GM12878 (cell line): ENCODE measurements around the gene PGM2L1. TPM values are rescaled to one million over a fixed set of nuclear protein-coding genes. Genes with fewer than 3 reads are reported as not detected.
A peak's percentile ranks its signal among the peaks of the same experiment; 100 is the strongest.

Source experiments
- ATAC-seq: fragments of 200-7000 bp; cut with Tn5 transposase; 3 replicates; pipeline ENCODE4 v1.9.1; 2020; ENCODE audit warnings: mild to moderate bottlenecking, moderate library complexity
- BruUV-seq: library from RNA; stranded (reverse); fragments of 400-500 nt; replicated peaks from 2 replicates; lab custom pipeline; 2021; lab: Mats Ljungman, UMichigan
- CTCF ChIA-PET: fragments of 300-600 bp; sonication (Branson Sonifier 250); formaldehyde crosslinking; extraction: SDS; loops from one replicate; lab custom pipeline; 2021; ENCODE audit warnings: inconsistent platforms; lab: Yijun Ruan, JAX
- POLR2A ChIA-PET: fragments of 350-600 bp; formaldehyde crosslinking; extraction: SDS; loops from one replicate; lab custom pipeline; 2021; ENCODE audit warnings: inconsistent platforms; lab: Charles Lee
- RAD21 ChIA-PET: fragments of 300-600 bp; sonication (Branson Sonifier 250); formaldehyde crosslinking; loops from one replicate; lab custom pipeline; 2023; ENCODE audit warnings: antibody characterized with exemption; ENCODE audit not compliant: unreplicated experiment; lab: Charles Lee
- SMC1A ChIA-PET: fragments of 300-600 bp; sonication (Branson Sonifier 250); formaldehyde crosslinking; loops from one replicate; lab custom pipeline; 2023; ENCODE audit not compliant: unreplicated experiment, uncharacterized antibody; lab: Charles Lee
- DNase-seq: peaks from one replicate; pipeline ENCODE4 v3.0.0-alpha.2; 2011; ENCODE audit warnings: low read depth, low spot score
- FAIRE-seq: peaks from 3 replicates; lab custom pipeline; 2011; peaks lifted over from hg19 to GRCh38; lab: Jason Lieb, UNC
- H2AFZ ChIP-seq: 2 replicates; pipeline ENCODE4 v1.6.0; 2011; ENCODE audit warnings: low read depth, low read length, control low read depth; ENCODE audit not compliant: control insufficient read depth
- H3K27ac ChIP-seq: 2 replicates; pipeline ENCODE4 v1.5.1; 2011; ENCODE audit warnings: control low read depth; ENCODE audit not compliant: control insufficient read depth, insufficient read depth
- H3K27me3 ChIP-seq, 2 experiments: replicated peaks in 1 of 2; 2 replicates each; pipeline versions ENCODE4 v1.6.0 to v1.6.1; 2011; ENCODE audit warnings: low read length in 1 of 2; ENCODE audit not compliant: control insufficient read depth in 2 of 2, insufficient read depth in 2 of 2
- H3K36me3 ChIP-seq, 2 experiments: 2 replicates each; pipeline ENCODE4 v1.5.1; 2011; ENCODE audit warnings: low read length in 1 of 2; ENCODE audit not compliant: control insufficient read depth in 2 of 2, insufficient read depth in 2 of 2
- H3K4me1 ChIP-seq: 2 replicates; pipeline ENCODE4 v1.6.1; 2011; ENCODE audit warnings: mild to moderate bottlenecking, low read length, moderate library complexity, mixed read lengths; ENCODE audit not compliant: control insufficient read depth, insufficient read depth
- H3K4me2 ChIP-seq: 2 replicates; pipeline ENCODE4 v1.6.0; 2011; ENCODE audit warnings: control low read depth; ENCODE audit not compliant: control insufficient read depth, insufficient read depth
- H3K4me3 ChIP-seq: fragments of 200-600 bp; sonication (generic); 2 replicates; pipeline ENCODE4 v1.5.1; 2016
- H3K79me2 ChIP-seq: 2 replicates; pipeline ENCODE4 v1.6.0; 2011; ENCODE audit warnings: low read length; ENCODE audit not compliant: control insufficient read depth, insufficient read depth
- H3K9ac ChIP-seq: 2 replicates; pipeline ENCODE4 v1.8.0; 2011; ENCODE audit warnings: low read length, control low read depth, mixed read lengths; ENCODE audit not compliant: control insufficient read depth, insufficient read depth
- H3K9me3 ChIP-seq: replicated peaks from 3 replicates; pipeline ENCODE4 v1.5.1; 2011; ENCODE audit warnings: mild to moderate bottlenecking, low read length; ENCODE audit not compliant: control insufficient read depth, insufficient read depth
- H4K20me1 ChIP-seq: 2 replicates; pipeline ENCODE4 v1.6.0; 2011; ENCODE audit not compliant: control insufficient read depth, insufficient read depth
- BHLHE40 ChIP-seq, 2 experiments: fragments of 450-650 bp in 1 of 2; IDR thresholded peaks; 2 replicates each; pipeline ENCODE4 v1.6.1; 2011 to 2017; ENCODE audit warnings: low read depth in 2 of 2, borderline replicate concordance in 1 of 2, improper control_type of control experiment in 1 of 2, low read length in 1 of 2, mild to moderate bottlenecking in 1 of 2
- NFIC ChIP-seq: IDR thresholded peaks from 2 replicates; pipeline ENCODE4 v1.6.1; 2012; ENCODE audit warnings: low read depth, mild to moderate bottlenecking, inconsistent platforms, low read length, moderate library complexity
- SMARCA5 ChIP-seq: fragments of 450-650 bp; IDR thresholded peaks from 2 replicates; pipeline ENCODE4 v1.6.1; 2017; ENCODE audit warnings: mild to moderate bottlenecking
- STAT3 ChIP-seq: IDR thresholded peaks from 2 replicates; pipeline ENCODE4 v1.6.1; 2011; ENCODE audit warnings: low read depth, low read length, improper control_type of control experiment
- TBL1XR1 ChIP-seq: IDR thresholded peaks from 2 replicates; pipeline ENCODE4 v1.6.1; 2012; ENCODE audit warnings: low read depth, low read length, improper control_type of control experiment
- in situ Hi-C: fragments of 300-500 bp; cut with MboI; formaldehyde crosslinking; loops from 9 replicates; pipeline ENCODE4 v1.14.3; 2018; ENCODE audit warnings: mixed read lengths
- intact Hi-C: fragments of 100-400 bp; cut with micrococcal nuclease; formaldehyde crosslinking; loops from one replicate; pipeline ENCODE4 v1.14.2; 2022; ENCODE audit not compliant: unreplicated experiment
- polyA plus RNA-seq, 11 experiments: library from polyadenylated mRNA; depleted of rRNA in 4 of 11; unstranded in 6 of 11; stranded (reverse) in 5 of 11; fragments of >200 nt; fragmentation: Nextera tagmentation in 4 of 11; fragmentation: Illumina TruSeq in 1 of 11; extraction: Ambion mirVana in 4 of 11; extraction: Trizol in 1 of 11; gene quantifications; 1 replicate in 1 of 11; 2 replicates in 10 of 11; pipeline versions ENCODE4 v1.2.1 to v1.2.3, GENCODE V29; 2011 to 2016; ENCODE audit warnings: inconsistent platforms in 2 of 11, missing spikeins in 2 of 11, low read depth in 1 of 11
- total RNA-seq, 4 experiments: library from RNA; depleted of rRNA in 3 of 4; stranded (reverse); fragments of >200 nt in 3 of 4; fragmentation: Illumina TruSeq in 1 of 4; extraction: Trizol in 1 of 4; gene quantifications; 2 replicates each; pipeline versions ENCODE4 v1.2.1 to v1.2.3, GENCODE V29; 2013 to 2021
- TF ChIP-seq, protein P1 (sequence below): fragments of 450-650 bp; IDR thresholded peaks from 2 replicates; pipeline ENCODE4 v1.6.1; 2016; ENCODE audit warnings: mild to moderate bottlenecking

Gene PGM2L1
- total and polyA plus RNA-seq, 10 of the 15 experiments (the other 5 are each of a cell fraction or from before 2014, with no cell fraction given), result 0.04 to 0.20 (median 0.13) TPM; not detected in 1

DNA sequence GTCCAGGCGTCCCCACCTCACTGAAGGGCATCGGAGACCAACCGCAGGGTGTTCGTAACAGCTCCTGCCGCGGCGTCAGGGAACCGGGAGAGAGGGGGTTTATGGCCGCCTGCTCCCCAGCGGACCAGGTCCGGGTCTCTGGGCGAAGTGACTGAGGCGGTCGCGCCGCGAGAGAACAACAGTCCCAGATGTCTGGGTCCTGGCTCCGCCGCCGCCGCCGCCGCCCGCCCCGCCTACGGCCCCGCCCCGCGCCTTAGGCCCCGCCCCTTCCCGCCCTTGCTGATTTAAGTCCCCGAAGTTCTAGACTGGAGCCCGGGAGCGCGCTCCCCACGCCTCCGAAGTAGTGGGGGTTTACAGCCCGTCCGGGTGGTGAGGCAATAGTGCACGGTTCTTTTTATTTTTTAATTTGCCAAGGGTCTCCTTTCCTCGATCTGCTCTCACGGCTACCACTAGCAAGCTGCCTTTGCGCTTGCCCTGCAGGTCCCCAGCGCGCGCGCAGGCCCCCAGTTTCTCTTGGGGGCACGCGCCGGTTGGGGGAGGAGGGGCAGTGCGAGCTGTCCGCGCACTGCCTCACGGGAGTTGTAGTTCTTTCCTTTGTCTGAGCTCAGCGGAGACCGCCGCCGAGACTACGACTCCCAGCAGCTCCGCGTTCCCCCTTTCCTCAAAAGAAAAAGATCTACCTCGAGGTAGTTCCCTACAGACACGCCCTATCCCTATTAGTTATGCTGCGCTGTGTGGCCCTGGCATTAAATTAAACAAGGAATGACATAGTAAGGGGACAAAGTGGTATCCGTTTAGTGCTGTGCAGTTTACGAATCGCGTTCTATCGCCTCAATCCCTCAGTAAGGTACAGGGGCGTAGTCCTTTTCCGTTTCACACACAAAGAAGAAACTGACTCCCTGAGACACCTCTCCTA, at the start of gene PGM2L1 (continued):
- TF ChIP-seq, protein P1, sequence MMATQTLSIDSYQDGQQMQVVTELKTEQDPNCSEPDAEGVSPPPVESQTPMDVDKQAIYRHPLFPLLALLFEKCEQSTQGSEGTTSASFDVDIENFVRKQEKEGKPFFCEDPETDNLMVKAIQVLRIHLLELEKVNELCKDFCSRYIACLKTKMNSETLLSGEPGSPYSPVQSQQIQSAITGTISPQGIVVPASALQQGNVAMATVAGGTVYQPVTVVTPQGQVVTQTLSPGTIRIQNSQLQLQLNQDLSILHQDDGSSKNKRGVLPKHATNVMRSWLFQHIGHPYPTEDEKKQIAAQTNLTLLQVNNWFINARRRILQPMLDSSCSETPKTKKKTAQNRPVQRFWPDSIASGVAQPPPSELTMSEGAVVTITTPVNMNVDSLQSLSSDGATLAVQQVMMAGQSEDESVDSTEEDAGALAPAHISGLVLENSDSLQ, result peak; percentile 7; the same call in 1 of the 2 replicates
- TF ChIP-seq STAT3, result no peak

DNA sequence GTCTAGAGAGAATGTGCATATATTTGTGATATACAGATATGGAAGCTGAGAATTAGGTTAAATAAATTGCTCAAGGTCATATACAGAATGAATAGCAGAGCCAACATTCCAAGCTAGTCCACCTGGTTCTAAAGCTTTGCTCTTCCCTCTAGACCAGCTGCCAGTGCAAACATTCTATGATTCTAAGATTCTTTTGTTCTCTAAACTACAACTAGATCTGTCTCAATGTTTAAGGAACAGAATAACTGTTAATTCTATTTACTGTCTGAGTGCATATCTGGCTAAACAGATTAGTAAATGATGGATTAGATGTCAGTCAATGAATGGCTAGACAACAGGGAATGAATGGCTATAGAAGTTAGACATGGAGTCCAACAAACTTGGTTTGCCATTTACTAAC, 49.5 kb upstream of the PGM2L1 start:
- H3K36me3 ChIP-seq, result no peaks in the 10 kb centered on the region
- no peaks in the 10 kb centered on the region for H3K79me2 ChIP-seq
- no peaks in the 10 kb centered on the region for H3K9me3 ChIP-seq
- TF ChIP-seq SMARCA5, result no peak
- TF ChIP-seq TBL1XR1, result no peak
- no peak for TF ChIP-seq NFIC
- no peak for TF ChIP-seq BHLHE40 (IDR thresholded peaks at IDR 0.05; ENCODE audit: borderline replicate concordance in 1 of 2, low read depth in 2 of 2, low read length in 1 of 2)
- intact Hi-C loops, result loop anchor here (5.0 kb wide), 1 partner anchor 485 kb away; no protein-coding TSS in a partner anchor
- RAD21 ChIA-PET, result interaction anchor here (3.4 to 4.0 kb wide), 2 partner anchors 56 to 192 kb away, joined by 27 to 77 read pairs; no protein-coding TSS in a partner anchor
- in situ Hi-C loops, result no loop called here
- H3K9ac ChIP-seq, result no peak overlapping the region
- H3K4me2 ChIP-seq, result no peak overlapping the region
- no peak overlapping the region for H3K27ac ChIP-seq
- no peak overlapping the region for H3K4me3 ChIP-seq
- no peak for ATAC-seq
- H2AFZ ChIP-seq, result no peak overlapping the region
- FAIRE-seq, result no peak
- SMC1A ChIA-PET, result interaction anchor here (0.6 to 2.7 kb wide), 6 partner anchors 9 to 484 kb away, joined by 3 to 13 read pairs (median 4); no protein-coding TSS in a partner anchor
- BruUV-seq, result no TSS peak
- peaks cover 3% of the 10 kb centered on the region for H3K4me1 ChIP-seq
- POLR2A ChIA-PET, result no interaction called here
- H4K20me1 ChIP-seq, result no peaks in the 10 kb centered on the region
- CTCF ChIA-PET, result interaction anchor here (0.5 to 12.1 kb wide), 10 partner anchors 10 to 422 kb away, joined by 3 to 262 read pairs (median 12); partner anchors contain the start of gene PGM2L1
- DNase-seq, result no peak
- H3K27me3 ChIP-seq, result peaks cover 0 to 1% of the 10 kb centered on the region in 2 experiments; a peak in 1 of 4 replicates
